PC-3 (cell line): ENCODE results near the gene PCDH15.

Source experiments
- EZH2 ChIP-seq: fragments of 300-600 bp; sonication (generic); IDR thresholded peaks from one replicate; pipeline ENCODE4 v1.6.1; 2017; ENCODE audit warnings: antibody characterized with exemption, mild to moderate bottlenecking, low read length; ENCODE audit not compliant: unreplicated experiment
- EZH2phosphoT487 ChIP-seq: fragments of 300-600 bp; sonication (generic); IDR thresholded peaks from 2 replicates; pipeline ENCODE4 v1.6.1; 2018; ENCODE audit warnings: mild to moderate bottlenecking, antibody characterized with exemption, low read length, borderline replicate concordance
- TF ChIP-seq, protein P1 (sequence below): fragments of 300-600 bp; sonication (generic); conservative IDR thresholded peaks from 2 replicates; pipeline ENCODE4 v1.5.1; 2017; ENCODE audit warnings: antibody characterized with exemption, low read depth, mild to moderate bottlenecking, low read length

DNA sequence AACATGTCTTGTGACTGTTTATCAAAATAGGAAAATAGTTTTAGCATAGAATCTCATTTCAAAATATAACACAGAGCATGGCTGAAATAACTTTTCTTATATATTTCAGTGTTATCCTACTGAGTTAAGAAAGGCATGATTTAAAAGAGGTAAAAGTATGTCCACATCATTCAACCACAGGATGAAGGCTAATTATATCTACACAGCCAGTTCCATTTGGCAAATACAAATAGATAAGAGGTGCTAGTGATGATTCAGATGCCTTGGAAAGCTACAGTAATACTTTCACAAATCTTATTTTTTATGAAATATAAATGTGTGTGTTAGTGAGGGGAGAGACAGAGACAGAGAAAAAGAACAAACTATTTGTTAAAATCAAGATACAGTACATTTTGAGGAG is 42.9 kb upstream of the PCDH15 start:
- TF ChIP-seq, protein P1, sequence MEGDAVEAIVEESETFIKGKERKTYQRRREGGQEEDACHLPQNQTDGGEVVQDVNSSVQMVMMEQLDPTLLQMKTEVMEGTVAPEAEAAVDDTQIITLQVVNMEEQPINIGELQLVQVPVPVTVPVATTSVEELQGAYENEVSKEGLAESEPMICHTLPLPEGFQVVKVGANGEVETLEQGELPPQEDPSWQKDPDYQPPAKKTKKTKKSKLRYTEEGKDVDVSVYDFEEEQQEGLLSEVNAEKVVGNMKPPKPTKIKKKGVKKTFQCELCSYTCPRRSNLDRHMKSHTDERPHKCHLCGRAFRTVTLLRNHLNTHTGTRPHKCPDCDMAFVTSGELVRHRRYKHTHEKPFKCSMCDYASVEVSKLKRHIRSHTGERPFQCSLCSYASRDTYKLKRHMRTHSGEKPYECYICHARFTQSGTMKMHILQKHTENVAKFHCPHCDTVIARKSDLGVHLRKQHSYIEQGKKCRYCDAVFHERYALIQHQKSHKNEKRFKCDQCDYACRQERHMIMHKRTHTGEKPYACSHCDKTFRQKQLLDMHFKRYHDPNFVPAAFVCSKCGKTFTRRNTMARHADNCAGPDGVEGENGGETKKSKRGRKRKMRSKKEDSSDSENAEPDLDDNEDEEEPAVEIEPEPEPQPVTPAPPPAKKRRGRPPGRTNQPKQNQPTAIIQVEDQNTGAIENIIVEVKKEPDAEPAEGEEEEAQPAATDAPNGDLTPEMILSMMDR = no peak
- TF ChIP-seq EZH2phosphoT487 (no peak), EZH2 (no peak)
